HCT116 (cell line): ENCODE data around the gene SUCNR1. TPM values are rescaled to one million over a fixed set of nuclear protein-coding genes. Genes with fewer than 3 reads are reported as not detected.

ENCODE experiments used
- ATAC-seq: fragments of 200-7000 bp; cut with Tn5 transposase; 2 replicates; pipeline ENCODE4 v1.9.1; 2020; ENCODE audit warnings: mild to moderate bottlenecking, moderate library complexity
- BruUV-seq: library from RNA; stranded (reverse); fragments of 400-500 nt; replicated peaks from 2 replicates; lab custom pipeline; 2021; lab: Mats Ljungman, UMichigan
- CTCF ChIA-PET: fragments of 300-600 bp; sonication (Branson Sonifier 250); formaldehyde crosslinking; loops from one replicate; lab custom pipeline; 2021; ENCODE audit warnings: antibody characterized with exemption; lab: Charles Lee
- POLR2A ChIA-PET: fragments of 300-600, 350-600 bp; sonication (Branson Sonifier 250); formaldehyde crosslinking; loops from one replicate; lab custom pipeline; 2021; ENCODE audit warnings: antibody characterized with exemption; lab: Charles Lee
- RAD21 ChIA-PET, 2 experiments: fragments of 300-600 bp; sonication (Branson Sonifier 250); formaldehyde crosslinking; loops; one replicate each; lab custom pipeline; 2023; ENCODE audit warnings: low total read pairs in 2 of 2; ENCODE audit not compliant: uncharacterized antibody in 2 of 2, unreplicated experiment in 2 of 2, low non-redundant PET in 1 of 2; lab: Charles Lee
- DNase-seq: peaks from one replicate; pipeline ENCODE4 v3.0.0-alpha.2; 2010; ENCODE audit warnings: low read depth, low spot score
- H2AFZ ChIP-seq: fragments of 200-600 bp; shearing (Covaris generic), sonication (generic); 2 replicates; pipeline ENCODE4 v1.6.1; 2017; ENCODE audit warnings: low read depth, mixed run types, mixed read lengths, antibody characterized with exemption, low read length; ENCODE audit not compliant: poor library complexity, severe bottlenecking
- H3K27ac ChIP-seq: 2 replicates; pipeline ENCODE4 v1.5.1; 2012; ENCODE audit warnings: low read depth, low read length
- H3K27me3 ChIP-seq: fragments of 200-600 bp; sonication (generic); 2 replicates; pipeline ENCODE4 v1.6.1; 2016; ENCODE audit warnings: mixed run types, low read length, mixed read lengths; ENCODE audit not compliant: insufficient read depth
- H3K36me3 ChIP-seq, 2 experiments: fragments of 200-500 bp in 1 of 2; fragments of 200-600 bp in 1 of 2; sonication (Bioruptor generic) in 1 of 2; sonication (generic) in 1 of 2; 2 replicates each; pipeline versions ENCODE4 v1.5.1 to v1.6.1; 2014 to 2016; ENCODE audit warnings: low read length in 2 of 2, inconsistent platforms in 1 of 2, mixed read lengths in 1 of 2, mixed run types in 1 of 2; ENCODE audit not compliant: insufficient read depth in 2 of 2, control insufficient read depth in 1 of 2
- H3K4me1 ChIP-seq, 2 experiments: fragments of 200-600 bp in 1 of 2; sonication (generic) in 1 of 2; 2 replicates each; pipeline versions ENCODE4 v1.5.1 to v1.6.1; 2012 to 2017; ENCODE audit warnings: low read length in 2 of 2, inconsistent platforms in 1 of 2, mild to moderate bottlenecking in 1 of 2, mixed read lengths in 1 of 2, mixed run types in 1 of 2, moderate library complexity in 1 of 2; ENCODE audit not compliant: insufficient read depth in 2 of 2, control insufficient read depth in 1 of 2
- H3K4me2 ChIP-seq: fragments of 200-600 bp; sonication (generic); 2 replicates; pipeline ENCODE4 v1.6.1; 2017; ENCODE audit warnings: mixed run types, low read length, mixed read lengths
- H3K4me3 ChIP-seq, 2 experiments: fragments of 200-600 bp in 1 of 2; sonication (generic) in 1 of 2; replicated peaks in 1 of 2; 2 replicates each; pipeline ENCODE4 v1.5.1; 2011 to 2016; ENCODE audit warnings: low read length in 2 of 2, control low read depth in 1 of 2, low read depth in 1 of 2, mild to moderate bottlenecking in 1 of 2, mixed read lengths in 1 of 2, mixed run types in 1 of 2
- H3K79me2 ChIP-seq: fragments of 200-600 bp; sonication (generic); 2 replicates; pipeline ENCODE4 v1.6.1; 2017; ENCODE audit warnings: mild to moderate bottlenecking, mixed run types, low read length, moderate library complexity, mixed read lengths; ENCODE audit not compliant: insufficient read depth
- H3K9ac ChIP-seq: fragments of 200-600 bp; sonication (generic); 2 replicates; pipeline ENCODE4 v1.6.1; 2016; ENCODE audit warnings: low read length, mixed read lengths
- H3K9me2 ChIP-seq: fragments of 200-600 bp; sonication (generic), shearing (Covaris generic); 2 replicates; pipeline ENCODE4 v1.6.1; 2017; ENCODE audit warnings: mixed run types, mild to moderate bottlenecking, moderate library complexity; ENCODE audit not compliant: insufficient read depth
- H3K9me3 ChIP-seq, 2 experiments: fragments of 200-500 bp in 1 of 2; fragments of 200-600 bp in 1 of 2; sonication (Bioruptor generic) in 1 of 2; sonication (generic) in 1 of 2; 2 replicates each; pipeline ENCODE4 v1.6.1; 2014 to 2017; ENCODE audit warnings: low read length in 2 of 2, mixed read lengths in 2 of 2, inconsistent platforms in 1 of 2, low read depth in 1 of 2, mild to moderate bottlenecking in 1 of 2, mixed run types in 1 of 2, moderate library complexity in 1 of 2; ENCODE audit not compliant: control insufficient read depth in 1 of 2, insufficient read depth in 1 of 2
- H4K20me1 ChIP-seq: fragments of 200-600 bp; sonication (generic), shearing (Covaris generic); 2 replicates; pipeline ENCODE4 v1.6.1; 2017; ENCODE audit warnings: mixed run types, mild to moderate bottlenecking, moderate library complexity; ENCODE audit not compliant: insufficient read depth
- CEBPB ChIP-seq: IDR thresholded peaks from 2 replicates; pipeline ENCODE4 v1.6.1; 2012; ENCODE audit warnings: low read depth
- EZH2phosphoT487 ChIP-seq: fragments of 200-600 bp; IDR thresholded peaks from 2 replicates; pipeline ENCODE4 v1.6.1; 2018; ENCODE audit warnings: antibody characterized with exemption, borderline replicate concordance
- POLR2A ChIP-seq: IDR thresholded peaks from 2 replicates; pipeline ENCODE4 v1.7.0; 2011; ENCODE audit warnings: borderline replicate concordance; ENCODE audit not compliant: insufficient read depth, insufficient read length; ENCODE audit errors: extremely low read depth
- SP1 ChIP-seq: IDR thresholded peaks from 2 replicates; pipeline ENCODE4 v1.6.1; 2012; ENCODE audit warnings: low read depth
- TCF7L2 ChIP-seq: IDR thresholded peaks from 2 replicates; pipeline ENCODE4 v1.7.0; 2011; ENCODE audit warnings: borderline replicate concordance, inconsistent platforms; ENCODE audit not compliant: insufficient read depth, insufficient read length; ENCODE audit errors: extremely low read depth
- YY1 ChIP-seq: IDR thresholded peaks from 2 replicates; pipeline ENCODE4 v1.6.1; 2011; ENCODE audit warnings: low read length, low read depth, moderate library complexity, mild to moderate bottlenecking; ENCODE audit not compliant: insufficient replicate concordance; ENCODE audit errors: extremely low read depth
- intact Hi-C: fragments of 100-400 bp; cut with micrococcal nuclease; formaldehyde crosslinking; loops from 2 replicates; pipeline ENCODE4 v1.10.0; 2022
- total RNA-seq: library from RNA; stranded (reverse); gene quantifications from one replicate; pipeline ENCODE4 v1.2.1, GENCODE V29; 2021; ENCODE audit not compliant: unreplicated experiment
- TF ChIP-seq, protein P1 (sequence below): IDR thresholded peaks from 2 replicates; pipeline ENCODE4 v1.6.1; 2012; ENCODE audit warnings: low read depth
- TF ChIP-seq, protein P2 (sequence below), 3 experiments: fragments of 200-600 bp in 1 of 3; sonication (generic) in 1 of 3; IDR thresholded peaks in 2 of 3; conservative IDR thresholded peaks in 1 of 3; 2 replicates each; pipeline ENCODE4 v1.5.1; 2012 to 2017; ENCODE audit warnings: low read depth in 2 of 3, low read length in 2 of 3, antibody characterized with exemption in 1 of 3, borderline replicate concordance in 1 of 3, control low read depth in 1 of 3, mild to moderate bottlenecking in 1 of 3, mixed read lengths in 1 of 3, mixed run types in 1 of 3, moderate library complexity in 1 of 3; ENCODE audit not compliant: insufficient read depth in 1 of 3

SUCNR1 gene
- total RNA-seq, 1 experiment from 2014 or later: 0.17 TPM

DNA sequence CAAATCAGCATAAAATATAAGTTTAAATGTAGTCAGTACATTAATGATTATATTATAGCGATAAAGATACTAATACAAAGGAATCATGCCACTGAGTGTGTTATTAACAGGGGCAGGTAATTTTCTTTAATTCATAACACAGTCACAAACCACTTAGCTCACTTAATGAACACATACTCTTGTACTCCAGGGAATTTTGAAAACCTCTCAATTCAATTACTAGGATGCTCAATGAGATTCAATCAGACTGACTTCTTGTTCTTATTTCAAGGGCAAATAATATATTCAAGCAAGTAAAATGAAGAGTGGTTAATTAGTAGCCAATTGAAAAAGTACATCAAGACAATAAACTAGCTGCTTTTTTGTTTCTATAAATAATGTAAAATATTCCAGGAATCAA, 5.8 kb upstream of the SUCNR1 start:
- intact Hi-C loops: no loop called here
- CTCF ChIA-PET: no interaction called here
- H3K4me1 ChIP-seq: peaks cover 9 to 22% of the 10 kb centered on the region in 2 experiments
- DNase-seq (no peak), ATAC-seq (no peak)
- no peak overlapping the region for H3K27ac ChIP-seq
- POLR2A ChIA-PET: no interaction called here
- H3K9me3 ChIP-seq: no peaks in the 10 kb centered on the region
- no peaks in the 10 kb centered on the region for H3K79me2 ChIP-seq
- no peaks in the 10 kb centered on the region for H3K9me2 ChIP-seq
- TF ChIP-seq SP1 (no peak), TCF7L2 (no peak), YY1 (no peak), CEBPB (no peak), EZH2phosphoT487 (no peak), POLR2A (no peak)
- TF ChIP-seq, protein P1, sequence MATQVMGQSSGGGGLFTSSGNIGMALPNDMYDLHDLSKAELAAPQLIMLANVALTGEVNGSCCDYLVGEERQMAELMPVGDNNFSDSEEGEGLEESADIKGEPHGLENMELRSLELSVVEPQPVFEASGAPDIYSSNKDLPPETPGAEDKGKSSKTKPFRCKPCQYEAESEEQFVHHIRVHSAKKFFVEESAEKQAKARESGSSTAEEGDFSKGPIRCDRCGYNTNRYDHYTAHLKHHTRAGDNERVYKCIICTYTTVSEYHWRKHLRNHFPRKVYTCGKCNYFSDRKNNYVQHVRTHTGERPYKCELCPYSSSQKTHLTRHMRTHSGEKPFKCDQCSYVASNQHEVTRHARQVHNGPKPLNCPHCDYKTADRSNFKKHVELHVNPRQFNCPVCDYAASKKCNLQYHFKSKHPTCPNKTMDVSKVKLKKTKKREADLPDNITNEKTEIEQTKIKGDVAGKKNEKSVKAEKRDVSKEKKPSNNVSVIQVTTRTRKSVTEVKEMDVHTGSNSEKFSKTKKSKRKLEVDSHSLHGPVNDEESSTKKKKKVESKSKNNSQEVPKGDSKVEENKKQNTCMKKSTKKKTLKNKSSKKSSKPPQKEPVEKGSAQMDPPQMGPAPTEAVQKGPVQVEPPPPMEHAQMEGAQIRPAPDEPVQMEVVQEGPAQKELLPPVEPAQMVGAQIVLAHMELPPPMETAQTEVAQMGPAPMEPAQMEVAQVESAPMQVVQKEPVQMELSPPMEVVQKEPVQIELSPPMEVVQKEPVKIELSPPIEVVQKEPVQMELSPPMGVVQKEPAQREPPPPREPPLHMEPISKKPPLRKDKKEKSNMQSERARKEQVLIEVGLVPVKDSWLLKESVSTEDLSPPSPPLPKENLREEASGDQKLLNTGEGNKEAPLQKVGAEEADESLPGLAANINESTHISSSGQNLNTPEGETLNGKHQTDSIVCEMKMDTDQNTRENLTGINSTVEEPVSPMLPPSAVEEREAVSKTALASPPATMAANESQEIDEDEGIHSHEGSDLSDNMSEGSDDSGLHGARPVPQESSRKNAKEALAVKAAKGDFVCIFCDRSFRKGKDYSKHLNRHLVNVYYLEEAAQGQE: no peak
- TF ChIP-seq, protein P2, sequence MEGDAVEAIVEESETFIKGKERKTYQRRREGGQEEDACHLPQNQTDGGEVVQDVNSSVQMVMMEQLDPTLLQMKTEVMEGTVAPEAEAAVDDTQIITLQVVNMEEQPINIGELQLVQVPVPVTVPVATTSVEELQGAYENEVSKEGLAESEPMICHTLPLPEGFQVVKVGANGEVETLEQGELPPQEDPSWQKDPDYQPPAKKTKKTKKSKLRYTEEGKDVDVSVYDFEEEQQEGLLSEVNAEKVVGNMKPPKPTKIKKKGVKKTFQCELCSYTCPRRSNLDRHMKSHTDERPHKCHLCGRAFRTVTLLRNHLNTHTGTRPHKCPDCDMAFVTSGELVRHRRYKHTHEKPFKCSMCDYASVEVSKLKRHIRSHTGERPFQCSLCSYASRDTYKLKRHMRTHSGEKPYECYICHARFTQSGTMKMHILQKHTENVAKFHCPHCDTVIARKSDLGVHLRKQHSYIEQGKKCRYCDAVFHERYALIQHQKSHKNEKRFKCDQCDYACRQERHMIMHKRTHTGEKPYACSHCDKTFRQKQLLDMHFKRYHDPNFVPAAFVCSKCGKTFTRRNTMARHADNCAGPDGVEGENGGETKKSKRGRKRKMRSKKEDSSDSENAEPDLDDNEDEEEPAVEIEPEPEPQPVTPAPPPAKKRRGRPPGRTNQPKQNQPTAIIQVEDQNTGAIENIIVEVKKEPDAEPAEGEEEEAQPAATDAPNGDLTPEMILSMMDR (IDR thresholded peaks at IDR 0.05 in 2 of 3, conservative IDR thresholded peaks at IDR 0.05 in 1 of 3; ENCODE audit: borderline replicate concordance in 1 of 3, insufficient read depth in 1 of 3, low read depth in 2 of 3, low read length in 2 of 3): no peak
- H3K4me2 ChIP-seq: no peak overlapping the region
- no peak overlapping the region for H3K4me3 ChIP-seq
- H3K9ac ChIP-seq: no peak overlapping the region
- BruUV-seq: no TSS peak
- RAD21 ChIA-PET: no interaction called here
- no peak overlapping the region for H2AFZ ChIP-seq
- H3K27me3 ChIP-seq: no peaks in the 10 kb centered on the region
- no peaks in the 10 kb centered on the region for H4K20me1 ChIP-seq
- no peaks in the 10 kb centered on the region for H3K36me3 ChIP-seq
